Activated gamma-delta T cell (primary cell): ENCODE measurements around the gene AFF1.
"Not testable (repeated sequence)": the region's sequence is repeated elsewhere in the genome, so short reads cannot be mapped to it uniquely, and the experiment has no call there.

ENCODE experiments used
- DNase-seq: peaks from one replicate; lab custom pipeline; 2025; lab: John Stamatoyannopoulos, UW

AFF1 gene

DNA sequence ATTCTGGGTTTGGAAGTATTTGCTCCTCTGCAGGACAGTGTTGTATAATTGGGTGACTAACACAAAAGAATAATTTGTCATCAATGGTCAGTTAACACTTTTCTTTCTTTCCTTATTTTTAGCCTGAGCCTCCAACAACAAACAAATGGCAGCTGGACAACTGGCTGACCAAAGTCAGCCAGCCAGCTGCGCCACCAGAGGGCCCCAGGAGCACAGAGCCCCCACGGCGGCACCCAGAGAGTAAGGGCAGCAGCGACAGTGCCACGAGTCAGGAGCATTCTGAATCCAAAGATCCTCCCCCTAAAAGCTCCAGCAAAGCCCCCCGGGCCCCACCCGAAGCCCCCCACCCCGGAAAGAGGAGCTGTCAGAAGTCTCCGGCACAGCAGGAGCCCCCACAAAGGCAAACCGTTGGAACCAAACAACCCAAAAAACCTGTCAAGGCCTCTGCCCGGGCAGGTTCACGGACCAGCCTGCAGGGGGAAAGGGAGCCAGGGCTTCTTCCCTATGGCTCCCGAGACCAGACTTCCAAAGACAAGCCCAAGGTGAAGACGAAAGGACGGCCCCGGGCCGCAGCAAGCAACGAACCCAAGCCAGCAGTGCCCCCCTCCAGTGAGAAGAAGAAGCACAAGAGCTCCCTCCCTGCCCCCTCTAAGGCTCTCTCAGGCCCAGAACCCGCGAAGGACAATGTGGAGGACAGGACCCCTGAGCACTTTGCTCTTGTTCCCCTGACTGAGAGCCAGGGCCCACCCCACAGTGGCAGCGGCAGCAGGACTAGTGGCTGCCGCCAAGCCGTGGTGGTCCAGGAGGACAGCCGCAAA is 179.6 kb downstream of the AFF1 start:
- no peak for DNase-seq

DNA sequence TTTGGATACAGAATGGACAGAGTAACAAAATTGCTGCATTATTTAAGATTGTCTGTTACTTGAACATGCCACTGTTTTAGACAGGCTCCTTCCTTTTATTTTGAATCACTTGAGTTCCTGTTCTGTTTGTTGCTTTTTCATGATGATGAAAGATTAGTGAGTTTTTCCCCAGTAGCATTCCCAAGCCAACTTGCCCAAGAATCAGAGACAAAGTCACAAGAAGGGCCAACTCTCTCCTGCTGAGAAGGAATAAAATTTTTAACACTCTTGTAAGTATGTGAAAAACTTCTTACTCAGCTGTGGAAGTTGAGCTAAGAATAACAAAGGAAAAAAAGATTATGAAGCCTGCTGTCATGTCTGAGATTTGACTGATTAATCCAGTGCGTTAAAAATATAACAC is 181.4 kb downstream of the AFF1 start:
- no peak for DNase-seq

- DNase-seq: no peak
Measured at GRCh38 chr4:87117051-87117731, 182.4 kb downstream of the AFF1 start.

DNA sequence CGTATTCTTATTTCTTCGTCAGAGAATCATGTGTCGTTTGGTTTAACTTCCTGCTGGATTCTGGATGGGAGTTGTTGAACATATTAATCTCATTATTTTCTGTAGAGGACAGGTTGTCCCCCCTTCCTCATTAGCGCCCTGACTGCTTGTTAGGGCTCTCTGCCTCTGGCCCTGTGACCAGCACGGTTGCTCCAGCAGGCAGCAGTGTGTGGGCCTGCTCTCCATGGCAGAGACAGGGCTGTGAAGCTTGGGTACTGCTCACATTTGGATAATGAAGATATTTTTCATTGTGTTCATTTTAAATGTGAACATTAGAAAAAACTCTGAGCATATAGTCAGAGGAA is 182.9 kb downstream of the AFF1 start:
- no peak for DNase-seq

GRCh38 chr4:87118421-87118820 is 183.6 kb downstream of the AFF1 start:
- DNase-seq: no peak

- DNase-seq: no peak
Measured at GRCh38 chr4:87118826-87119225, 184.0 kb downstream of the AFF1 start.

GRCh38 chr4:87120010-87120409 is 185.2 kb downstream of the AFF1 start:
- no peak for DNase-seq

DNA sequence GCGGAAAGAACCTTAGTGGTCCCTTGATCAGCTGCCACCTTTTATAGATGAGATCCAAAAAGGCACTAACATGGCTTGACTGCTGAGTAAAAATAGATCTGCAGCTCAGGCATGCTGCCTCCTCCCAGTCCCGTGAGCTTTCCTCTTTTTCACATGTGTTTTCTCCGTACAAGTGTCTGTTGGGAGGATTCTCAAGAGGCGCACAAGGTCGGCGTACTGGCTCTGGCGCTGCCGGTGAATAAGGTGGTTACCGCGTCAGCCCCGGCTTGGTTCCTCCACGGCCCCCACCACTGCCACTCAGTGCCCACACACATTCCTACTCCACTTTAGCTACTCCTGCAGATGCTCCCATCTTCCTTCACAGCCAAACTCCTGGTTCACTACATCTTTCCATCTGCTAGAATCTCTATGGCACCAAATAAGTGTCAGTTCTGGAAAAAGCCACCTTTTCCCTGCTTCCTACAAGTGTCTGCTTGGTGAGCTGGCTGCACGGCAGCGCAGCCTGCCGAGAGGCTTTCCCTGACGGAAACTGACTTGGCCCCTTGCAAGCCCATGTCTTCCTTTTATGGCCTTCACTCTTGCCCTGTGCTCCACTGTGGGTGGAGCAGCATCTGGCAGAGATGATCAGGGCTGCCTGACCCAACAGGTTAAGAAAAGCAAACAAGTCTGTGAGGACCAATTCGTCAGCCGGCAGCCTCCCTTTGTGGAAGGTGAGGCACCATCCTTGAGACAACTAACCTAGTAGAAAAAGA is 185.8 kb downstream of the AFF1 start:
- no peak for DNase-seq

GRCh38 chr4:87121341-87122065 is 186.7 kb downstream of the AFF1 start:
- no peak for DNase-seq

GRCh38 chr4:87122252-87122651 is 187.4 kb downstream of the AFF1 start:
- no peak for DNase-seq

GRCh38 chr4:87126056-87126455 is 191.2 kb downstream of the AFF1 start:
- no peak for DNase-seq

DNA sequence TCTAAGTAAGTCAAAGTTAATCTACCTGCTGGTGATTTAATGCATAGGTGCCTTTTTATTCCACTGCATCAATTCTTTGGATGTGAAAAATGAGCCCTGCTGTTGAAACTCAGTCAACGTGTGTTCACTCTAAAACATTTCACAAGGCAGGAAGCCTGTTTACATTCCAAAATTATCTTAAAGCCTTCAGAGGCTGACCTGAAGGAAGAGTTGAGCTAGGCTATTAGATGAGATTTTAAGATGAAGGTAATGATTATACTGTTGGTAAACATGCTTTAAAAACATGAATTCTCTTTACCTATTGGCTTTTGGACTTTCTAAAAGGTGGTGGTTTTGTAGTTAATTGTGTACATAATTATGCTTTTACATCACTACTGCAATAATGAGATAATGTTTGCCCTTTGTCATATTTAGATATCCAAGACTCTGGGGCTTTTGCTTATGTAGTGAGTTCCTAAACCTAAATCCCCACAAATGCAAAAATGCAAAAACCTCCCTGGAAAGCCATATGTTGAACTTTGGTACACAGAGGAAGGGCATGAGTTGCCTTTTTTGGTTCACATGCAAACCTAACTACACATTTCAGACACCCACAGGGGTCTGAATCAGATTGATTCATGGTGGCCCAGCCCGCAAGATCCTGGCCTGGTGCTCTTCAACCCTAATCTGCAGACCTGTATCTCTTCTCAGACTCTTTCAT is 193.3 kb downstream of the AFF1 start:
- no peak for DNase-seq

DNA sequence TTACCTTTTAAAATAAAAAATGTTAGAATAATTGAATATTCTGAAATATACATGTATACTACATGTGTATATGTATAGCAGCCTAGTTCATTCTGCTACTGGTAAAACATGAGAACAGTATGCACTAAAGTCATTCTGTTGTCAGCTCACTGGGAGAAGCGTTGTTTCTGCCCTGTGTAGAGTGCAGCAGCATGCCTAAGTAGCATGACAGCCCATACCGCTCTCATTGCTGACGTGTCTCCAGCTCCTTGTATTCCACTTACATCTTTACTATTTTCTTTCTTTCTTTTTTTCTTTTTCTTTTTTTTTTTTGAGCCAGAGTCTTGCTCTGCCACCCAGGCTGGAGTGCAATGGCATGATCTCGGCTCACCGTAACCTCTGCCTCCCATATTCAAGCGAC is 194.9 kb downstream of the AFF1 start:
- DNase-seq: no peak

GRCh38 chr4:87130985-87131703 is 196.3 kb downstream of the AFF1 start:
- DNase-seq: no peak

DNA sequence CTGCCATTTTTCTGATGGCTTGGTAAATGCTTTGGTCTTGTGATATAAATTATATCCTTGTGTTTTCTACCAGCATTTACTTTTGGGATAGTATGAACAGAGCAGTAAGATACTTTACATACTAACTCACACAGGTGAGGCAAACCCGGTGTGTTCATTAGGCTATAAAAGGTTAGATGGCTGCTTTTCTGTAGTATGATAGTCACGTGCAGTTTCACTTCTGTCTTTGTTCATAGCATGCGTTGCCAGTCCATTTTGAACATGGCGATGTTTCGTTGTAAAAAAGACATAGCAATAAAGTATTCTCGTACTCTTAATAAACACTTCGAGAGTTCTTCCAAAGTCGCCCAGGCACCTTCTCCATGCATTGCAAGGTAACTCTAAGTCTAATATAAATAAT is 197.2 kb downstream of the AFF1 start:
- no peak for DNase-seq

- DNase-seq: no peak
Measured at GRCh38 chr4:87133183-87133582, 198.4 kb downstream of the AFF1 start.

GRCh38 chr4:87134122-87134521 is 199.3 kb downstream of the AFF1 start:
- no peak for DNase-seq

GRCh38 chr4:87141428-87141827 is 206.6 kb downstream of the AFF1 start:
- DNase-seq: no peak

DNA sequence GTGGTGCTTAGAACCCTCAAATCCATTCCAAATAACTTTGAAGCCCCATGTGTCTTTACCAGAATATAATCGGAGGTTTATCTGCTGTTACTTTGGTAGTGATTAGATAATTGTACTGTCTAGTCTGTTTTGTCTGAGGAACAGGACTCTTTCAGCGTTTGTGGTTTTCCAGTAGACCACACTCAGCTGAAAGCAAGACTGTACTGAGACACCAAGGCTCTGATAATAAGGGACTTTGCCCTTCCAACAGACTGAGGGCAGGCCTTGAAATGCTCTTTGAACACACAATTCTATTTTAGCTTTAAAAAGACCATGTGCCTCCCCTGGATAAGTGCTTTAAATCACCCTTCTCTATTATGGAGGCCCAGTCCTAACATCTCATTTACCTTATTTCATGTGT is 209.5 kb downstream of the AFF1 start:
- no peak for DNase-seq

- DNase-seq: not testable (repeated sequence)
Measured at GRCh38 chr4:87145934-87146333, 211.1 kb downstream of the AFF1 start.

DNA sequence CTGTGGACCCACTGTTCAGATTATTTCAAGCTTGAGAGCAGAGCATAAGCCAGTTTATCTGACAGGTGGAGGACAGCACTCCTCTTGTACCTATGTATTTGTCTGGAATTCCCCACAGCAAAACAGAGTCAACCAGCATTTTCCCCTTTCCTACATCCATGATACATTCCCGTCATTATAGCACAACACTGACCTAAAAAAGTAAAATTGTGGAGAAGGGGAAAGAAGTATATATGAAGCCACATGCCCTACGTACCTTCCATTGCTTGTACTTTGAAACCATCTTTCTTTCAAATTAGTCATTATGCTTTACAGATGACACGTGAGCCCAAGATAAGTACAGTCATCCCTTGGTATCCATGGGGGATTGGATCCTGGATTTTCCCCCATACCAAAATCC is 212.3 kb downstream of the AFF1 start:
- no peak for DNase-seq
